Activated CD8-positive, alpha-beta memory T cell treated with anti-CD3 and anti-CD28 coated beads, Interleukin-2, amount 50 U/mL, for 4 hours (primary cell): ENCODE measurements around the gene CCDC6.

Experiments
- DNase-seq: peaks from one replicate; pipeline ENCODE4 v3.0.0-alpha.2; 2020

The CCDC6 gene

DNA sequence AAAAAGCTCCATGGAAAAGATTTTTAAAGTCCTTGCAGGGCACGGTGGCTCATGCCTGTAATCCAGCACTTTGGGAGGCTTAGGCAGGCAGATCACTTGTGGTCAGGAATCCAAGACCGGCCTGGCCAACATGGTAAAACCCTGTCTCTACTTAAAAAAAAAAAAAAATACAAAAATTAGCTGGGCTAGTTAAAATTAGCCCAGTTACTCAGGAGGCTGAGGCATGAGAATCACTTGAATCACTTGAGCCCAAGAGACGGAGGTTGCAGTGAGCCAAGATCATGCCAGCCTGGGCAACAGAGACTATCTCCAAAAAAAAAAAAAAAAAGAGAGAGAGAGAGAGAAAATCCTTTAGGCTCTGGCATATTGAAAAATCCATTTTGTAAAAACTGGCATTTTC, 61.9 kb downstream of the CCDC6 start:
- DNase-seq, result no peak

DNA sequence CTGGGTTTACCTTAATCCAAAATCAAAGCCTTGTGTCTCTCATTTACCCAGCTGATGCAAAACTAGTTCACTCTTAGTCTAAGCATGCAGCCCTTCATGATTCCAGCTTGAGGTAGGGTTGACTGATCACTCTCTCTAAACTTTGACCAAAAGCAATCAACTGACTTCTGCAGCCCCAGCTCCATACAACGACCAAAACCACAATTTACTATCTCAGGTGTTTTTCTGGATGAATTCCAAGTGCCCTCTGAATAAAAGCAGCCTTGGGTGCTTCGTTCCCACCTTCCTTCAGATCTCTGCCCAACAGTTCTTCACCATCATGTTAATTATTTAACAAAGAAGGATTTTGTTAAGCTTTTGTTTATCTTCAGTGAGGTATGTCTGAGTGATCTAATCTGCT, 62.6 kb downstream of the CCDC6 start:
- no peak for DNase-seq

DNA sequence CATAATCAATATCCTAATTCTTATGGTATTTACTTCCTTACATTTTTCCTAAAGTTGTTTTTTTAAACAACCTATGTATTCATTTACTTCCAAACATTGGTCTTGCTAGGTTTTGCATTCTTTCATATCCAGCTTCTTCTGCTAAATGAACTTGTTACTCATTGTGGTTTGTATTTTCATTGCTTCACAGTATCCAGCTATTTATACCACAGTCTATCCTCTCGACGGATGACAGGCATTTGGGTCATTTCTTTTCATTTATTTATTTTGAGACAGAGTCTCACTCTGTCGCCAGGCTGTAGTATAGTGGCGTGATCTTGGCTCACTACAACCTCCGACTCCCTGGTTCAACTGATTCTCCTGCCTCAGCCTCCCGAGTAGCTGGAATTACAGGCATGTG, 66.8 kb downstream of the CCDC6 start:
- DNase-seq, result no peak

DNA sequence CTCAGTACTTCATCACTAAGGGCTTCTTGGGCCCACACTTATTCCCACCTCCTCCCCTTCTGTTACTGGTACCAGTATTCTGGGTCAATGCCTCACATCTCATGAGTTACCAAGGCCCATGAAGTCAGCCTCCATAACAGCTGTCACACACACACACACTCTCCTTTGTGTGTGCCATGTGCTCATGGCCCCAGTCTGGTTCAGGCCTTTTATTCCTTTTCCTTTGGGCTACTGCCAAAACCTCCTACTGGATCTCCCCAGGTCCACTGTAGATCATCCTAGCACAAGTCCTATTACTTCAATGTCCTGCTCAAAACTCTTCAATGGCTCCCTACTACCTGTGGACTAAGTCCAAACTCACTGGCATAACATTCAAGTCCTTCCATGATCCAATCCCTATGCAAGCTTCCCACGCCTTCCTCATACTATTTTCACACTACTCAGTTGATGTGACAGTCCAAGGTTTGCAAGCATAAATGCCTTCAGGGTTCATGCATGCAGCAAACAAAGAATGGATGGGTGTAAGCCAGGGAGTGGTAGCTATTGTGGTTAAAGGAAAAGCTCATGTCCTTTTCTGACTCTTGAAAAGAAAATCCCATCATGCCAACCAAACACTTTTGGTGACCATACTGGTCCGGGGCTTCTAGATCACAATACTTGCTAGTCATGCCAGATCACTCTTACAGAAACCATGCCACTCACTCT, 68.1 kb downstream of the CCDC6 start:
- no peak for DNase-seq

DNA sequence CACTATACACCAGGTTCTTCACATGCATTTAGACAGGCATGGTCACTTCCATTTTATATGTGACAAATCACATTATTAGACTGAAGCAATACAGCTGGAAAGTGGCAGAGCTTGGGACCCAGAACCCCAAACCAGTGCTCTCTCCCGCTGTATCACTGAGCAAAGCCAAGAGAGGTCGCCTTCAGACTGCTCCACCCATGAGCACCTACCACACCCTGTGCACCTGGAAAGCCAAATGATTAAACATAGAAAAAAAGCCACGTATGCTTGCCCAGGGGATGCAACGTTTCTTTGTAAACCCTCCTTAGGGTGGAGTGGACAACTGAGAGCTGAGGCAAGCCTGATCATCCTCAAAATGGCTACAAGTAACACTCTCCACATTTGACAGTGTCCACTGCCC, 72.5 kb downstream of the CCDC6 start:
- DNase-seq, result no peak

DNA sequence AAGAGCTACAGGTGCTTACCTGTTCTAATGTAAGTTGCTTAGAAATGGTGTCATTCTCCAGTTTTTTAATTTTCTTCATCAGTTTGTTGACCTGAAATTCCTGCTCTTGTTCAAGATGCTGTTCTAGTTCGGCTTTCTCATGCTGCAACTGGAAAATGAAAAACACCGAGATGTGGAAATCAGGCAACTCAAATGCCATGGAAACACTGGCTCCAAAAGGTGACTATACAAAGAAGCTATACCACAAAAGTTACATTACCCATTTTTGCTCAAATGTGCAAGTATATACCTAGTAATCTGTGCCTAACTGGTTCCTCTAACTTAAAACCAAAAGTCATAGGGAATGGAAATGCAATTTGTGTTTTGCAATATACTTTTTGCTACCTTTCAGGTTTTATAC, 73.8 kb downstream of the CCDC6 start:
- DNase-seq, result no peak

DNA sequence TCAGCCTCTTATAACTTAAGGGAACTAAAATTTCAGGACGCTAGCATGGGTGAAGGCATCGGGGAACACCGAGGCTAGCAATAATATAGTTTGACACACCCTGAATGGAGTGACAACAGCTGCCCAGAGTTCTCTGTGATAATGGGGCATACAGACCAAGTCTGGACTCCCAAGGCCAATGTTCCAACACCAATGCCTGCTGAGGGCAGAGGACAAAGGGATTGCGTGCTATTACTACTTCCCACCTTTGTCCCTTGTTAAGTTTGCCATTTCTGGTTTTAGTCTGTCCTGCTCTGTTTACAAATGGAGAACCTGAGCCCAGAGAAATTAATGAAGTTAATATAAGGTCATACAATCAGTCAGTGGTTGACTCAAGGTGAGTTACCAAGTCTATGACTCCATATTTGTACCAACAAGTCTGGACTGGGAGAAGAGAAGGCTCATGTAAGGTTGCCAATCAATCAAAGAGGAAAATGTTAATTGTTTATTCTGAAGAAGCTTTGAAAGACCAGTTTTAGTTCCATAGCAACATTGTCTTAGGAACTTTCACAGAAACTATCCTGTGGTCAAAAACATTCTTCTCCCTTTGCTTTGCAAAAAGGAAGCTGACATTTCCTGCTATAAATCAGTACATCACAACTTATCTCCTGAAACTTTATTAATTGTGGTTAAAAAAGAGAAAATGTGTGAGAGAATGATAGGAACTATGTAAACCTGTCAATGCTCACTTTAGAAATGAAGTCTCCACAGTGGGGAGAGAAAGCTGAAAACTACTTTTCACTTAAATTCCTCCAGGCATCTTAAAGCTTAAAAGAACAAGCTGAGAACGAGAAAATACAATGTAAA, 74.5 kb downstream of the CCDC6 start:
- DNase-seq, result no peak

DNA sequence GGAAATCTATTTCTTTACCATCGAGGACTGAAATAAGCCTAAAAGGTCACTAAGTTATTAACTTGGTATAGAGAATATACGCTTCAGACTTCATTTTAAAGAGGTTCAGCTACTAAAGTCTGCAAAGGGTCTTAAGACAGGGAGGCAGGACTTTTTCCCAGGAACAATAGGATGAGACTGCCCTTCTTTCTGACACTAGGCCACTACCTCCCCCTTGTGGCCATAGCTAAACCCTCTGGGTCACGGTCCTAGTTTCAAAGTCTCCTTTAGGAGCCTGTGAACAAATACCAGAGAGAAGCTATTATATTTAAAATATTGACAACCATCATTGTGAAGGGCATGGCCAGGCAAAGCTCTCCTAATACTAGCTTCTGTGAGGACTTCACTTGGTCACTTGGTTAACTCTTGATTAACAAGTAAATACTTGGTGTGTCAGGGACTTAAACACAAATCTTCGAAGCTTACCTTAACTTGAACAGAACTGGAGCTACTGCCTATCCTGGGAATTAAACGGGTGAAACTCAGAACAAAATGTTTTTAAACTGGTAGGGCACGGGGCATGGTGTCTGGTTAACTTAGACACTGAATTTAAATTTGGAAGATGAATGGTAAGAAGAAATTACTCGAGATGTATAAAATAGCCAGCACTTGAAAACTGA, 75.6 kb downstream of the CCDC6 start:
- peak; percentile 17 for DNase-seq

DNA sequence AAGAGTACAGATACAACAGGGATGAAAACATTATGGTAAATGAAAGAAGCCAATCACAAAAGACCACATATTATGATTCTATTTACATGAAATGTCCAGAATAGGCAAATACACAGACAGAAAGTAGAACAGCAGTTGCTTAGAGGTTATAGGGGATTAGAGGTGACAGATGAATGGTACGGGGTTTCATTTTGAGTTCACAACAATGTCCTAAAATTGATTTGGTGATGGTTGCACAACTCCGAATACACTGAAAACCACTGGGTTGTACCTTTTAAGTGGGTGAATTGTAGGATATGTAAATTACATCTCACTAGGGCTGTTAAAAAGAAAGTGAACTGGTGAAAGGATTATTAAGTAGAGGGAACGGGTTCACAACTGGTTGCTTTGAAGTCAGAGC, 76.8 kb downstream of the CCDC6 start:
- no peak for DNase-seq

DNA sequence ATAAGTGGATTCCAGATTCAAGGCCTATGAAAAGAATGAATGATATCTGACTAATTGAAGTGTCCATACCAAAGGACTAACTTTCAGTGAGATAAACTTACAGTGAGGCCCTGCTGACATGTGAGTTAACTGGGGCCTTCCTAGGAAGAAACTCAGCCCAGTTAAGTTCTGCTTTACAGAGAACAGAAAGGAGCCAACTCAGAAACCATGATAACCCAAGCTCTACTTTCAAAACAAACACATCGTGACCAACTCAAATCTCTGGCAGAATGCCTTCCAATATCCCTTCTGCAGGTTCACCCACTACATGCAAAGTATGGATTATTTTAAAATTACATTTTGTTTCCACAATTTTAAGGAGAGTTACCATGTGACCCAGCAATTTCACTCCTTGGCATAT, 77.3 kb downstream of the CCDC6 start:
- no peak for DNase-seq

DNA sequence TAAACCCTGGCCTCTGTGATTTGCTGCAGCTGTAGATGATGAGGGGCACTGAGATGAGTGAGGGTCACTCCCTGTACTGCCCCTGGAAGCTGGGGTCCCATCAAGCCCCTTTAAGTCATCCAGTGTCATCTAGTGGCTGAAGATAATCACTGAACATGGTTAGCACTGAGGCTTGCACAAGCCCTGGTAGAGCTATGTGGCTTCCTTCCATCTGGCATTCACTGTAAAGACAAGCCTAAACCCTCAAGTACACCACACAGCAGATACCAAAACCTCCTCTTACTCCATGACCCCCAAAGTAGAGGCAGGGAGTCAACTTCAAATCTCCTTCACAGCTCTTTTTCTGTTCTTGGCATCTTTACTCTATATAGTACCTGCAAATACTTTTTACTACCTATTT, 80.4 kb downstream of the CCDC6 start:
- no peak for DNase-seq

DNA sequence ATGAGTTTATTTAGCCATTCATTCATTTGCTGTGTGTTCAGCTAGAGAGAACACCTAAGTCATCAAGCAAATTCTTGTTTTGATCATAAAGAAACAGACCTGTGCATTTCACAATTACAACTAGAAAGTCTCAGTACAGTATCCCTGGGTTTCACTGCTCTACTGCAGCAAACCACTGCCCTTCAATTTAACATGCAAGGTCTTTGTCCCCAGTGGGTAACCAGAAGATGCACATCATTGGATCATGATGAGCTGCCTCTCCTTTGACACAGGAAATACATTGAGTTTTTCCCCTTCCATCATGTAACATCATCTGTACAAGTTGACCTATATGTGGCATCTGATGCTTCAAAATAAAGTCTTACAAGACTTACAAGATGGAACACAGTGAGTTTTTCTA, 82.6 kb downstream of the CCDC6 start:
- no peak for DNase-seq

DNA sequence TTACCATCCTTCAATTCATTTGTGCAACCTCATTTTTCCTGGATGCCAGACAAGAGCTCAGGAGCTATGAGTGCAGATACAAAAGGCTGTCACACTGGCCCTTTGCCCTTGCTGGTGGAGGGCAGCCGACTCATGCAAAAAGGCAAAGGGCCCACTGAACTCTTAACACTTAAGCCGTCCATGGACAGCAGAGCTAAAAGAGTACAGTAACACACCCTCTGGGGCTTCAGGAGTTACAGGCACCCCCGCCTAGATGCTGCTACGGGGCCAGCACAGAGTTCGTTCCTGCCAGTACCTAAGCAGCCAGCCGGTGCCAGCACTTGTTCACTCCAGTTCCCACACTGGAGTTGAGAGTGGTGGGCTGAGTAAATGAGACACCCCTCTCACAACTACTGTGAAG, 83.2 kb downstream of the CCDC6 start:
- DNase-seq, result no peak

DNA sequence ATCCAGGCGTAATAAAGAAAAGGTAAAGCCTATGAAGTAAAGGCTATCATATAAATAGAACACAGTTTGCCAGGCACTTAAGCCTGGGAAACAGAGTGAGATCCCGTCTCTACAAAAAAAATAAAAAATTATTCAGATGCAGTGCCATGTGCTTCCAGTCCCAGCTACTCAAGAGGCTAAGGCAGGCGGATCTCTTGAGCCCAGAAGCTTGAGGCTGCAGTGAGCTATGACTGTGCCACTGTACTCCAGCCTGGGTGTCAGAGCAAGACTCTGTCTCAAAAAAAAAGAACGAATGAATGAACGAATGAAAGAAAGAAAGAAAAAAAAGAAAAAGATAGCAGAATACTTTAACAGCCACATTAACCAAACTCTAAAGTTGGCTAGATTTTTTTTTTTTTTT, 85.9 kb downstream of the CCDC6 start:
- DNase-seq, result no peak

DNA sequence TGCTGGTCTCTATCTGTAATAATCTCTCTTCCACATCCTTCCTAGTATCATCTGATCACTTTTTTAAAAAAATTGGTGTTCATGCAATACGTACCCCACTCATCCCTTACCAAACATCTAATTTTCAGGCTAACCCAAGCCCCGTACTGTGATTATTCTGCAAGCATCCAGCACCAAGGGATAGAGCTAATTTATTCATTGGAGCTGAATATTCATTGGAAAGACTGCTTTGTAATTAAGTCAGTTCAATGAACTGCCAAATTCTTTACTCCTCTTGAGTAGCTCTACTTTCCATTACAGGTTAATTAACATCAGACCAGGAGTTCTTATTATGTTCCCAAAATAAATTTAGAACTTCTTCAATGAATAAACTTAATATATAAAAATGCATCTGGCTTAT, 86.7 kb downstream of the CCDC6 start:
- no peak for DNase-seq

DNA sequence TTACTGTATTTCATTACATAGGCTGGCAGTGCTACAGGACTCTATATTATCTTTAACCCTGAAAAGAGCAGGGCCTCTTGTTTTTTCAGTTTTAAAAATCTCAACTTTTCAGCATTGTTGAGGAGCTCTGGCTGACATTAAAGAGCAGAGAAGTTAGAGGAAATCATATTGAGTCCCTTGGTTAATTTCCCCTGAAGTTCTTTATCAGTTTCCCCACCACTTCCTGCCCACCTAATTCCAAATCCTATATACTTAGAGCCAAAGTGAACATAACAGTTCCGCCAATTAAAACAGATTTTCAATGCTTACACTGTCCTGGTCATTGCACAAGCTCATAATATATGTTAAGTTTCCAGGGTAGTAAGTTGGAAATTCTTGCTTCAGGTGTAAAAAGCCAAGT, 87.1 kb downstream of the CCDC6 start:
- DNase-seq, result no peak

DNA sequence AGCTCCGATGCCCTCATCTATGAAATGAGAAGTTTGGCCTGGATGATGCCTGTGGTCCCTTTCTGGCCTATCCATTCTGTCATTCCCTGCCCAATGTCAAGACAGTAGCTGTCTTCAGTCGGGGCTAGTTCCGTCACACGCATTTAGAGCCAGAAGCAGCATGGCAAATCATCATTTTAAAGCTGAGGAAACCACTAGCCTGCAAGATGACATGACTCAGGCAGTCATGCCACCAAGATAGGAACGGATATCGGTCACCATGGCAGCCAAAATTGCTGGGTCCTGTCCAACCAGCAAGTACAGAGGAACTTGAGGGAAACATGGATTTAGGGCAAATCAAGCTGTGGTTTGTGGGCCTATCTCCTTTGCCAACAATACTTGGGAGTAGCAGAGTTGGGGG, 88.6 kb downstream of the CCDC6 start:
- DNase-seq, result no peak

DNA sequence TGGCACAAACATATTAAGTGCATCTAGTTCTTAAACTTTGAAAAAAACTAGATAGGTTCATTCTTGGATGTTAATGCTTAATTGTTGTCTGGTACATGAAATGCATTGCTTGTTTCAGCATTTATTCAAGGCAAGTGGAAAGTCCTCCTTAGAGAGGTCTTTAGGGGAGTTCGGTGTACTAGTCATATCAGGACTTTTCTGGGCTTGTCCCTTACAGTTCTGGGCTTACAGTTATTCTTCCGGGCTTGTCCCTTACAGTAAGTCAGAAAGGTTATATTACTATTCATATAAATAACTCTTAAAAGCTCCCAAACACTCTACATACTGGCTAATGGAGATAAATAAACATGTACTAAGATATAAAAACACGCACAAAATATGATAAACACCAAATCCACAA, 91.5 kb downstream of the CCDC6 start:
- DNase-seq, result no peak

DNA sequence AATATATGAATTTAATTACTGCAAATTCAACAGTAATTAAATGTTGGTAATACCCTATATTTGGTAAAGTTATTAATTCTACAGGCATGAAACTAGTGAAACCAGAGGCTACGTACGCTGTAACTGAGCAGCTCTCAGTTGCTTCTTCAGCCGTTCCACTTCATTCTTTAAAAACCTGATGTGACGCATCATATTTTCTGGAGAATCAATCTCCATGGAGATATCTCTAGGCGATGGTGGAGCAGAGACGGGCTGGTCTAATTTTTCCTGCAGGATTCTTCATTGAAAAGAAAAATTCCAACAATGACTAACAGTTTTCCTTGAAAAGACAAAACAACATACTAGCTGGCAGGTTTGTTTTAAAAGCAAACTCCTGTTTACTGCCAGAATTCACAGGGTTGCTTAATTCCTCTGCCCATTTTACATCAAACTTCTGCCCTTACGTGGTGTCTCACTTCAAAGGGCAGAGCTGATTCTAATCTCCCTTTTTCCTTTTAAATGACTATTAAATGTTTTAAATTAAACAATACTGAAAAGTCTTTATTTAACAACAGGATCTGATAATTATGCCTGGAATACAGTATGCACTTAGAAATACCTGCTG, 93.7 kb downstream of the CCDC6 start:
- DNase-seq, result no peak

DNA sequence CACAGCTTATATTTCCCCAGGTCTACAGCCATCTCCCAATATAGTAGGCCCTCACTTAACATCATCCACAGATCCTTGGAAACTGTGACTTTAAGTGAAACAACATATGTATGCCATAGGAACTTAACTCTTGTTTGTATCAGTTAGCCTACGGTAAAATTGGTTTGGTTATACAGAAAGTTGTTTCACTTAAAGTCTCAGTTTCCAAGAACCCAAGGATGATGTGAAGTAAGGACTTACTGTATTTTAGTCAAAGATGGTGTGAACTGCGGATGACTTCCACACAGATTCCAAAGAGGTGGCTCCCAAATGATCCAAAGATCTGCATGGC, 96.7 kb downstream of the CCDC6 start:
- DNase-seq, result no peak

DNA sequence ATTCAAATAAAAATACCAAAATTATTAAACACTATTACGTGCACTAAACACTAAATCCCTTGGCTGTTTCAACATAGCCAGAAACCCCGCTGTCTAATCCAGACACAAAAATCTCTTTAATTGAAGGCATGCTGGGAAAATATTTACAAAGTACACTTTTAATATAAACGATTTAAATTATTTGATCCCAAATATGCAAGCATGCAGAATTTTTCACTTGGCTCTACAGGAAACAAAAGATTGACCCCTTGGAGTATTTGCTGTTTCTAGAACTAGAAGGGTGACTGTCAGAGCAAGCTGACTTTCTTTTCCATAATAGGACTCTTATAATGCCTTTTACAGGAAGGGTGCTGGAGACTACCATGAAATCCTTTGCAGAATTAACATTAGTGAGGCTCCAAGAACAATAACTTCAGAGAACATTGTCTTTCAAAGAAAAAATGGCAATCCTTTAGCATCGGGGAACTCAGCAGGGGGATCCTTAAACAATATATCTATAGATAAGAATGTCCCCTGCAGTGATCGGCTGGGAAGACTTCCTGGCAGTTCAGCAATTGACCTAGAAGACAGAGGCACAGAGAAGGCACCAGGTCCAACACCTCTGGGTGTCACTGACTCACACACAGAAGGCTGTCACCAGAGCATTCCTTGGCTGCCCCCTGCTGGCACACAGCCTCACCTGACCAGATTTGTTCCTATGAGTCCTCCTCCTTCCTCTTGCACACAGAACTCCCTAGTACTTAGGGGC, 97.3 kb downstream of the CCDC6 start:
- DNase-seq, result peak; percentile 61

DNA sequence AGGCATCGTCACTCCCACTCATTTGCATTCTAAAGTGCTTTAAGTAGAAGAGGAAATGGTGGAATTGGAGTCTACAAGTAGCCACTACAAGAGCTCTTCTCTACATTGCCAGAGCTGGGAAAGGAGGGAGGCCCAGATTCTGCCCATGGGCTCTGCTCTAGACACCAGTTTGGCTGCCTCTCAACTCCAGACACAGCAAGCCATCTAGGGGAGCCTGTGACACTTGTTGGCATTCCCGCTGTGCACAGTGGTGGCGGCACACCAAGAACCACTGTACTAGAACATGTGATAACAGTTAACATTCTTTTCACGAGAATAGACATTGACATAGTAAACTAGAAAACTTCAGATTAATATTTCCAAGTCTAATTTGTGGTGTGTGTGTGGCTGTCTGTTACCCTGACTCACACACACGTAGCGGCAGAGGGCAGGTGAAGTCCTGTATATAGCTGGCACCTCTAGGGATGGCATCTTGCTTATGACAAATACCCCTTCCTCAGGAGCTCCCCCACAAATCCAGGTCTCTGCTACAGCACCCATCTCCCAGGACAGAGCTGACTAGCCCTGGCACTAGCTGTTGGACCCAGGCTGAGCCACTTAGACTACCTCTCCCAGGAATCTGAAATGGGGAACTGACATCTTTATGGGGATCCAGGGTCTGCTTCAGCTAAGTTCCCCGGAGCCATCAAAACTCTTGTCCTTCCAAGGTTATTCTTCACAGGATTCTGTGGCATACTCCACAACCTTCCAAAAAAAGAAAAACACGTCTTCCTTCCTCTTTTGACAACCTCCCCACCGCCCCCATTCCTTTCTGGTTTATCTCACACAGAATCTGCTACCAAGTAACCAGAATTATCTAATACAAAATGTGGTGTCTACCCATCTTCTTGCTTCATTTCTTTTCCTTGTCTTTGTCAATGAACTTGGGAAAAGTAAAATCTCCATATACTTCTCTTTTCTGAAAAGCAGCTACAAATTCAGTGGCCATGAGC, 98.4 kb downstream of the CCDC6 start:
- no peak for DNase-seq
